HepG2 (cell line): Measurements from ENCODE around the gene KCNB1. TPM values are rescaled to one million over a fixed set of nuclear protein-coding genes. Genes with fewer than 3 reads are reported as not detected.

ENCODE experiments used
- EED ChIP-seq: sonication (generic); formaldehyde crosslinking; IDR thresholded peaks from 2 replicates; pipeline ENCODE4 v1.5.0; 2020; ENCODE audit warnings: mild to moderate bottlenecking, missing genetic modification reagents
- IKZF1 ChIP-seq: fragments of 450-650 bp; IDR thresholded peaks from 2 replicates; pipeline ENCODE4 v1.7.1; 2016
- MEIS2 ChIP-seq: sonication (generic); formaldehyde crosslinking; IDR thresholded peaks from 2 replicates; pipeline ENCODE4 v1.9.0; 2021; ENCODE audit warnings: mild to moderate bottlenecking, missing genetic modification reagents
- PATZ1 ChIP-seq: sonication (generic); formaldehyde crosslinking; IDR thresholded peaks from 2 replicates; pipeline ENCODE4 v1.4.0; 2020; ENCODE audit warnings: missing genetic modification reagents
- POGZ ChIP-seq: sonication (generic); formaldehyde crosslinking; IDR thresholded peaks from 2 replicates; pipeline ENCODE4 v1.4.0; 2020; ENCODE audit warnings: mild to moderate bottlenecking, missing genetic modification reagents
- RBAK ChIP-seq: sonication (generic); formaldehyde crosslinking; IDR thresholded peaks from 2 replicates; pipeline ENCODE4 v1.5.1; 2020; ENCODE audit warnings: mild to moderate bottlenecking, missing genetic modification reagents
- RBFOX2 ChIP-seq: fragments of 200-400 bp; formaldehyde crosslinking; IDR thresholded peaks from 2 replicates; pipeline ENCODE4 v1.6.1; 2017; ENCODE audit warnings: low read depth, mild to moderate bottlenecking, low read length
- SMC3 ChIP-seq: IDR thresholded peaks from 2 replicates; pipeline ENCODE4 v1.6.1; 2011; ENCODE audit warnings: low read length, improper control_type of control experiment
- YY1 ChIP-seq: IDR thresholded peaks from 2 replicates; pipeline ENCODE4 v1.6.1; 2011; ENCODE audit warnings: low read length, low read depth, moderate library complexity, mild to moderate bottlenecking; ENCODE audit not compliant: insufficient read depth, insufficient replicate concordance
- ZNF280D ChIP-seq: sonication (generic); formaldehyde crosslinking; IDR thresholded peaks from 2 replicates; pipeline ENCODE4 v1.5.1; 2020; ENCODE audit warnings: mild to moderate bottlenecking, missing genetic modification reagents
- ZNF430 ChIP-seq: sonication (generic); formaldehyde crosslinking; IDR thresholded peaks from 2 replicates; pipeline ENCODE4 v1.9.0; 2021; ENCODE audit warnings: mild to moderate bottlenecking, missing genetic modification reagents
- ZNF619 ChIP-seq: sonication (generic); formaldehyde crosslinking; IDR thresholded peaks from 2 replicates; pipeline ENCODE4 v1.4.0; 2020; ENCODE audit warnings: mild to moderate bottlenecking, missing genetic modification reagents
- ZNF687 ChIP-seq: sonication (generic); formaldehyde crosslinking; IDR thresholded peaks from 2 replicates; pipeline ENCODE4 v1.5.1; 2020; ENCODE audit warnings: mild to moderate bottlenecking, missing genetic modification reagents, moderate library complexity
- ZNF792 ChIP-seq: IDR thresholded peaks from 2 replicates; pipeline ENCODE4 v1.6.1; 2016
- polyA plus RNA-seq, 8 experiments: library from polyadenylated mRNA; depleted of rRNA in 3 of 8; stranded (reverse) in 7 of 8; unstranded in 1 of 8; fragments of >200 nt; fragmentation: Illumina TruSeq in 4 of 8; extraction: Trizol in 4 of 8; gene quantifications; 2 replicates each; pipeline versions ENCODE4 v1.2.1 to v1.2.3, GENCODE V29; 2011 to 2016; ENCODE audit warnings: low read depth in 4 of 8, missing spikeins in 1 of 8, mixed read lengths in 1 of 8; ENCODE audit not compliant: insufficient read depth in 1 of 8
- total RNA-seq, 5 experiments: library from RNA; depleted of rRNA; stranded (reverse); fragments of >200 nt; fragmentation: Illumina TruSeq; extraction: Trizol; gene quantifications; 2 replicates each; pipeline ENCODE4 v1.2.3, GENCODE V29; 2016; ENCODE audit warnings: low read depth in 1 of 5

KCNB1 gene
- total and polyA plus RNA-seq, 2 of the 13 experiments (the other 11 are each of a cell fraction or from before 2014, with no cell fraction given) = 0.02 TPM; not detected in 1

- no peak for TF ChIP-seq POGZ
- TF ChIP-seq ZNF280D (CRISPR knock-in tag) = 0 out of 2 replicates have a peak, but pooled peaks have one; percentile 38
- TF ChIP-seq ZNF687 = no peak
- TF ChIP-seq RBFOX2 = no peak
- TF ChIP-seq SMC3 = peak; percentile 50; the same call in 1 of the 2 replicates
- no peak for TF ChIP-seq YY1
- TF ChIP-seq RBAK (CRISPR knock-in tag) = no peak
- TF ChIP-seq ZNF619 (CRISPR knock-in tag) = 0 out of 2 replicates have a peak, but pooled peaks have one; percentile 50
- TF ChIP-seq ZNF430 = 0 out of 2 replicates have a peak, but pooled peaks have one; percentile 20
- TF ChIP-seq PATZ1 (CRISPR knock-in tag) = 0 out of 2 replicates have a peak, but pooled peaks have one; percentile 34
- no peak for TF ChIP-seq ZNF792
- TF ChIP-seq IKZF1 = no peak
- TF ChIP-seq MEIS2 (CRISPR knock-in tag) = 0 out of 2 replicates have a peak, but pooled peaks have one; percentile 19
- TF ChIP-seq EED = 0 out of 2 replicates have a peak, but pooled peaks have one; percentile 21
Measured at GRCh38 chr20:49384437-49385434, 97.7 kb downstream of the KCNB1 start (continued).
